ENCODE measurements around the gene RAD51B. TPM values are rescaled to one million over a fixed set of nuclear protein-coding genes. Genes with fewer than 3 reads are reported as not detected.

The RAD51B gene
- total and polyA plus RNA-seq, 2 of the 13 experiments (the other 11 are each of a cell fraction or from before 2014, with no cell fraction given), result 7.0 to 9.5 TPM

DNA sequence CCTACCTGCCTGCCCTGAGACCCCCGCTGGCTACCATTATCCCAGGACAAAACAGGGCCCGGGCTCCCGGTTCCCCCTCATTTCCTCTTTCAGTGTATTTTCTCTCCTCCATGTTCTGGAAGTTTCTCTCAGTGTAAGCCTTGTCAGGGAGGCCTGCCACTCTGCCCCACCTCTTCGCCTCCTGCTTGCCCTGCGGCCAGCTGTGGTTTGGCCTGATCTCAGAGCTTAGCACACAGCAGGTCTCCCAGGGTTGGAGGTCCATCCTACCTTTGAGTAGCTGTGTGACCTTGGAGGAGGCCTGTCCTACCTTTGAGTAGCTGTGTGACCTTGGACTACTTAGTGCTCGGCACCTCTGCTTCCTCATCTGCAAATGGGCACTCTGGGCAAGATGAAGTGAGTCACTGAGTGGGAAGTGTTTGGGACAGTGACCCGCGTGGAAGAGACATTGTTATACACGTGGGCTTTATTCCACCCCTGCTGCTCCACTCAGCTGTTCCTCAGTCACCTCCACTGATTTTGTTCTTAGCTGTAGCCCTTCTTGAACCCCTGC is 760.6 kb downstream of the RAD51B start:
- no peaks in the 10 kb centered on the region for H3K9me3 ChIP-seq (ENCODE audit: low read length)
- TF ChIP-seq ZNF615 (CRISPR knock-in tag; IDR thresholded peaks at IDR 0.05; ENCODE audit: borderline replicate concordance) (no peak), GATAD1 (CRISPR knock-in tag; IDR thresholded peaks at IDR 0.05) (no peak), ZNF709 (CRISPR knock-in tag; IDR thresholded peaks at IDR 0.05) (no peak), SPEN (CRISPR knock-in tag; IDR thresholded peaks at IDR 0.05; ENCODE audit: low read depth) (no peak), ZSCAN12 (CRISPR knock-in tag; IDR thresholded peaks at IDR 0.05) (no peak)
- TF ChIP-seq, protein P1, sequence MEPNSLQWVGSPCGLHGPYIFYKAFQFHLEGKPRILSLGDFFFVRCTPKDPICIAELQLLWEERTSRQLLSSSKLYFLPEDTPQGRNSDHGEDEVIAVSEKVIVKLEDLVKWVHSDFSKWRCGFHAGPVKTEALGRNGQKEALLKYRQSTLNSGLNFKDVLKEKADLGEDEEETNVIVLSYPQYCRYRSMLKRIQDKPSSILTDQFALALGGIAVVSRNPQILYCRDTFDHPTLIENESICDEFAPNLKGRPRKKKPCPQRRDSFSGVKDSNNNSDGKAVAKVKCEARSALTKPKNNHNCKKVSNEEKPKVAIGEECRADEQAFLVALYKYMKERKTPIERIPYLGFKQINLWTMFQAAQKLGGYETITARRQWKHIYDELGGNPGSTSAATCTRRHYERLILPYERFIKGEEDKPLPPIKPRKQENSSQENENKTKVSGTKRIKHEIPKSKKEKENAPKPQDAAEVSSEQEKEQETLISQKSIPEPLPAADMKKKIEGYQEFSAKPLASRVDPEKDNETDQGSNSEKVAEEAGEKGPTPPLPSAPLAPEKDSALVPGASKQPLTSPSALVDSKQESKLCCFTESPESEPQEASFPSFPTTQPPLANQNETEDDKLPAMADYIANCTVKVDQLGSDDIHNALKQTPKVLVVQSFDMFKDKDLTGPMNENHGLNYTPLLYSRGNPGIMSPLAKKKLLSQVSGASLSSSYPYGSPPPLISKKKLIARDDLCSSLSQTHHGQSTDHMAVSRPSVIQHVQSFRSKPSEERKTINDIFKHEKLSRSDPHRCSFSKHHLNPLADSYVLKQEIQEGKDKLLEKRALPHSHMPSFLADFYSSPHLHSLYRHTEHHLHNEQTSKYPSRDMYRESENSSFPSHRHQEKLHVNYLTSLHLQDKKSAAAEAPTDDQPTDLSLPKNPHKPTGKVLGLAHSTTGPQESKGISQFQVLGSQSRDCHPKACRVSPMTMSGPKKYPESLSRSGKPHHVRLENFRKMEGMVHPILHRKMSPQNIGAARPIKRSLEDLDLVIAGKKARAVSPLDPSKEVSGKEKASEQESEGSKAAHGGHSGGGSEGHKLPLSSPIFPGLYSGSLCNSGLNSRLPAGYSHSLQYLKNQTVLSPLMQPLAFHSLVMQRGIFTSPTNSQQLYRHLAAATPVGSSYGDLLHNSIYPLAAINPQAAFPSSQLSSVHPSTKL (CRISPR knock-in tag; IDR thresholded peaks at IDR 0.05), result no peak
- TF ChIP-seq, protein P2, sequence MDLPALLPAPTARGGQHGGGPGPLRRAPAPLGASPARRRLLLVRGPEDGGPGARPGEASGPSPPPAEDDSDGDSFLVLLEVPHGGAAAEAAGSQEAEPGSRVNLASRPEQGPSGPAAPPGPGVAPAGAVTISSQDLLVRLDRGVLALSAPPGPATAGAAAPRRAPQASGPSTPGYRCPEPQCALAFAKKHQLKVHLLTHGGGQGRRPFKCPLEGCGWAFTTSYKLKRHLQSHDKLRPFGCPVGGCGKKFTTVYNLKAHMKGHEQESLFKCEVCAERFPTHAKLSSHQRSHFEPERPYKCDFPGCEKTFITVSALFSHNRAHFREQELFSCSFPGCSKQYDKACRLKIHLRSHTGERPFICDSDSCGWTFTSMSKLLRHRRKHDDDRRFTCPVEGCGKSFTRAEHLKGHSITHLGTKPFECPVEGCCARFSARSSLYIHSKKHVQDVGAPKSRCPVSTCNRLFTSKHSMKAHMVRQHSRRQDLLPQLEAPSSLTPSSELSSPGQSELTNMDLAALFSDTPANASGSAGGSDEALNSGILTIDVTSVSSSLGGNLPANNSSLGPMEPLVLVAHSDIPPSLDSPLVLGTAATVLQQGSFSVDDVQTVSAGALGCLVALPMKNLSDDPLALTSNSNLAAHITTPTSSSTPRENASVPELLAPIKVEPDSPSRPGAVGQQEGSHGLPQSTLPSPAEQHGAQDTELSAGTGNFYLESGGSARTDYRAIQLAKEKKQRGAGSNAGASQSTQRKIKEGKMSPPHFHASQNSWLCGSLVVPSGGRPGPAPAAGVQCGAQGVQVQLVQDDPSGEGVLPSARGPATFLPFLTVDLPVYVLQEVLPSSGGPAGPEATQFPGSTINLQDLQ (CRISPR knock-in tag; IDR thresholded peaks at IDR 0.05), result no peak
- TF ChIP-seq, protein P3, sequence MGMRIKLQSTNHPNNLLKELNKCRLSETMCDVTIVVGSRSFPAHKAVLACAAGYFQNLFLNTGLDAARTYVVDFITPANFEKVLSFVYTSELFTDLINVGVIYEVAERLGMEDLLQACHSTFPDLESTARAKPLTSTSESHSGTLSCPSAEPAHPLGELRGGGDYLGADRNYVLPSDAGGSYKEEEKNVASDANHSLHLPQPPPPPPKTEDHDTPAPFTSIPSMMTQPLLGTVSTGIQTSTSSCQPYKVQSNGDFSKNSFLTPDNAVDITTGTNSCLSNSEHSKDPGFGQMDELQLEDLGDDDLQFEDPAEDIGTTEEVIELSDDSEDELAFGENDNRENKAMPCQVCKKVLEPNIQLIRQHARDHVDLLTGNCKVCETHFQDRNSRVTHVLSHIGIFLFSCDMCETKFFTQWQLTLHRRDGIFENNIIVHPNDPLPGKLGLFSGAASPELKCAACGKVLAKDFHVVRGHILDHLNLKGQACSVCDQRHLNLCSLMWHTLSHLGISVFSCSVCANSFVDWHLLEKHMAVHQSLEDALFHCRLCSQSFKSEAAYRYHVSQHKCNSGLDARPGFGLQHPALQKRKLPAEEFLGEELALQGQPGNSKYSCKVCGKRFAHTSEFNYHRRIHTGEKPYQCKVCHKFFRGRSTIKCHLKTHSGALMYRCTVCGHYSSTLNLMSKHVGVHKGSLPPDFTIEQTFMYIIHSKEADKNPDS (CRISPR knock-in tag; IDR thresholded peaks at IDR 0.05), result no peak
- no peak overlapping the region for H2AFZ ChIP-seq (ENCODE audit: low read length)
- no peak overlapping the region for H3K4me2 ChIP-seq (ENCODE audit: low read depth, low read length)
- peaks cover 43% of the 10 kb centered on the region for H3K4me1 ChIP-seq (ENCODE audit: insufficient read depth, low read length)
- FAIRE-seq, result no peak
- intact Hi-C loops (cut with micrococcal nuclease; ENCODE audit: unreplicated experiment), result no loop called here
- H3K9ac ChIP-seq (ENCODE audit: insufficient read depth, low read depth, low read length), result no peak overlapping the region
- H3K36me3 ChIP-seq (replicated peaks in 1 of 2; ENCODE audit: control insufficient read depth in 1 of 2, insufficient read depth in 2 of 2, low read length in 2 of 2), result no peaks in the 10 kb centered on the region
- in situ Hi-C loops (cut with HindIII; ENCODE audit: extremely low pct_ligation_motif_present, low pct_unique_long_range_greater_than_20kb), result no loop called here
- WGBS (ENCODE audit: low lambda C conversion rate), result 74% methylated on average over 8 of the region's 9 CpGs
- no peak overlapping the region for H3K27ac ChIP-seq (ENCODE audit: extremely low read length, insufficient read depth, low read length)
- no TSS peak for BruUV-seq (replicated peaks)
- POLR2A ChIA-PET, result no interaction called here
- no peak for DNase-seq (ENCODE audit: low spot score)
- CTCF ChIA-PET (ENCODE audit: low intra/inter-chr PET ratio, low total read pairs), result no interaction called here
- H3K79me2 ChIP-seq (ENCODE audit: insufficient read depth, low read length), result no peaks in the 10 kb centered on the region
- H4K20me1 ChIP-seq (ENCODE audit: insufficient read depth, low read length), result no peaks in the 10 kb centered on the region
- no peak overlapping the region for H3K4me3 ChIP-seq (replicated peaks in 1 of 3; ENCODE audit: insufficient read depth in 1 of 3, low read depth in 2 of 3, low read length in 3 of 3)
- ATAC-seq, result no peak
- H3K27me3 ChIP-seq (ENCODE audit: control insufficient read depth in 1 of 2, insufficient read depth in 2 of 2, low read length in 2 of 2), result no peaks in the 10 kb centered on the region

Measured in HepG2 (cell line).